ENCODE results near the gene LTA4H.

- TF ChIP-seq ZNF274 (IDR thresholded peaks at IDR 0.05; ENCODE audit: low read depth, low read length) (no peak), YY1 (IDR thresholded peaks at IDR 0.05; ENCODE audit: insufficient read depth, insufficient read length) (no peak), SUZ12 (IDR thresholded peaks at IDR 0.05; ENCODE audit: extremely low read depth, insufficient read depth, insufficient read length) (no peak)
These were observed 45.8 kb downstream of the LTA4H start for GRCh38 chr12:95989504-95990123.

Data from NT2/D1 (cell line).